ENCODE measurements around the gene SEMA6C. TPM values are rescaled to one million over a fixed set of nuclear protein-coding genes. Genes with fewer than 3 reads are reported as not detected.

The SEMA6C gene
- total and polyA plus RNA-seq, 2 of the 13 experiments (the other 11 are each of a cell fraction or from before 2014, with no cell fraction given) = 1.4 to 2.9 TPM

DNA sequence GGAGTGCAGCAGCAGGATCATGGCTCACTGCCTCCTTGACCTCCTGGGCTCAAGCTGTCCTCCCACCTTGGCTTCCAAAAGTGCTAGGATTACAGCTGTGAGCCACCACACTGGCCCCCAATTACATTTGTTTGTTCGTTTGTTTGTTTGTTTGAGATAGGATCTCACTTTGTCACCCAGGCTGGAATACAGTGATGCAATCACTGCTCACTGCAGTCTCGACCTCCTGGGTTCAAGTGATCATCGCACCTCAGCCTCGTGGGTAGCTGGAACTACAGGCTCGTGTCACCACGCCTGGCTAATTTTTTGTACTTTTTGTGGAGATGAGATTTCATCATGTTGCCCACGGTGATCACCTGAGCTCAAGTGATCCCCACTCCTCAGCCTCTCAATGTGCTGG is 45.6 kb upstream of the SEMA6C start:
- ChIA-PET CTCF (ENCODE audit: low intra/inter-chr PET ratio, low total read pairs) (no interaction called here), POLR2A (no interaction called here)
- DNase-seq (ENCODE audit: low spot score) (no peak), ATAC-seq (no peak), FAIRE-seq (no peak)
- H3K27me3 ChIP-seq (ENCODE audit: control insufficient read depth in 1 of 2, insufficient read depth in 2 of 2, low read length in 2 of 2) = no peaks in the 10 kb centered on the region
- WGBS (ENCODE audit: low lambda C conversion rate) = 5% methylated on average over 7 of the region's 7 CpGs
- peak overlapping the region; percentile 42; the same call in 1 of the 2 replicates for H3K4me2 ChIP-seq (ENCODE audit: low read depth, low read length)
- no peaks in the 10 kb centered on the region for H3K36me3 ChIP-seq (replicated peaks in 1 of 2; ENCODE audit: control insufficient read depth in 1 of 2, insufficient read depth in 2 of 2, low read length in 2 of 2)
- H3K79me2 ChIP-seq (ENCODE audit: insufficient read depth, low read length) = peaks cover 15% of the 10 kb centered on the region
- no TSS peak for BruUV-seq (replicated peaks)
- H3K9ac ChIP-seq (ENCODE audit: insufficient read depth, low read depth, low read length) = no peak overlapping the region
- H3K4me3 ChIP-seq (replicated peaks in 1 of 3; ENCODE audit: insufficient read depth in 1 of 3, low read depth in 2 of 3, low read length in 3 of 3) = no peak overlapping the region
- in situ Hi-C loops (cut with HindIII; ENCODE audit: extremely low pct_ligation_motif_present, low pct_unique_long_range_greater_than_20kb) (no loop called here), intact Hi-C loops (cut with micrococcal nuclease; ENCODE audit: unreplicated experiment) (no loop called here)
- no peaks in the 10 kb centered on the region for H4K20me1 ChIP-seq (ENCODE audit: insufficient read depth, low read length)
- no peaks in the 10 kb centered on the region for H3K9me3 ChIP-seq (ENCODE audit: low read length)
- TF ChIP-seq FOXP4 (CRISPR knock-in tag; IDR thresholded peaks at IDR 0.05) (0 out of 2 replicates have a peak, but pooled peaks have one; percentile 33), FOXP1 (IDR thresholded peaks at IDR 0.05) (no peak), FOXP1 (CRISPR knock-in tag; IDR thresholded peaks at IDR 0.05) (peak; percentile 47; the same call in 1 of the 2 replicates), ATF7 (IDR thresholded peaks at IDR 0.05) (peak; percentile 46; the same call in 1 of the 2 replicates), ATF7 (CRISPR knock-in tag; IDR thresholded peaks at IDR 0.05) (no peak), CEBPB (IDR thresholded peaks at IDR 0.05; ENCODE audit: borderline replicate concordance, low read depth, low read length) (peak; percentile 65; the same call in 1 of the 2 replicates), ATF4 (CRISPR knock-in tag; IDR thresholded peaks at IDR 0.05) (peak in 1 of 2 experiments; percentile 58; a peak in 1 of 4 replicates), ZNF780A (CRISPR knock-in tag; IDR thresholded peaks at IDR 0.05) (no peak), ZNF678 (CRISPR knock-in tag; IDR thresholded peaks at IDR 0.05) (no peak), CEBPG (CRISPR knock-in tag; IDR thresholded peaks at IDR 0.05) (peak; percentile 61)
- H3K27ac ChIP-seq (ENCODE audit: extremely low read length, insufficient read depth, low read length) = no peak overlapping the region
- peak overlapping the region; percentile 36 for H2AFZ ChIP-seq (ENCODE audit: low read length)
- peaks cover 48% of the 10 kb centered on the region for H3K4me1 ChIP-seq (ENCODE audit: insufficient read depth, low read length)
